Measurements from ENCODE around the gene CPSF4L. TPM values are rescaled to one million over a fixed set of nuclear protein-coding genes. Genes with fewer than 3 reads are reported as not detected.

Gene CPSF4L
- total and polyA plus RNA-seq, 2 experiments from 2014 or later = not detected

DNA sequence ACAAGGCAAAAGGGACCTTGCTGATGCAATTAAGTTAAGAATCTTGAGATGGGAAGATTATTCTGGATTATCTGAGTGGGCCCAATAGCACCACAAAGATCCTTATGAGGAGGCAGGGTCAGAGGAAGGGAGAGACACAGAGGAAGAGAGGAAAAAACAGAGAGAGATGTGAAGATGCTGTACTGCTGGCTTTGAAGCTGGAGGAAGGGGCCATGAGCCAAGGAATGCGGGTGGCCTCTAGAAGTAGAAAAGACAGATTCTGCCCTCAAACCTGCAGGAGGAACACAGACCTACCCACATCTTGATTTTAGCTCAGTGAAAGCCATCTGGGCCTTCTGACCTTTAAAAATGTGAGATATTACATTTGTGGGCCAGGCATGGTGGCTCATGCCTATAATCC is 8.1 kb upstream of the CPSF4L start:
- H3K9me3 ChIP-seq (ENCODE audit: low read depth) = no peaks in the 10 kb centered on the region
- H3K27me3 ChIP-seq = no peaks in the 10 kb centered on the region
- no peaks in the 10 kb centered on the region for H3K4me1 ChIP-seq (ENCODE audit: low read depth)
- TF ChIP-seq, protein P1, sequence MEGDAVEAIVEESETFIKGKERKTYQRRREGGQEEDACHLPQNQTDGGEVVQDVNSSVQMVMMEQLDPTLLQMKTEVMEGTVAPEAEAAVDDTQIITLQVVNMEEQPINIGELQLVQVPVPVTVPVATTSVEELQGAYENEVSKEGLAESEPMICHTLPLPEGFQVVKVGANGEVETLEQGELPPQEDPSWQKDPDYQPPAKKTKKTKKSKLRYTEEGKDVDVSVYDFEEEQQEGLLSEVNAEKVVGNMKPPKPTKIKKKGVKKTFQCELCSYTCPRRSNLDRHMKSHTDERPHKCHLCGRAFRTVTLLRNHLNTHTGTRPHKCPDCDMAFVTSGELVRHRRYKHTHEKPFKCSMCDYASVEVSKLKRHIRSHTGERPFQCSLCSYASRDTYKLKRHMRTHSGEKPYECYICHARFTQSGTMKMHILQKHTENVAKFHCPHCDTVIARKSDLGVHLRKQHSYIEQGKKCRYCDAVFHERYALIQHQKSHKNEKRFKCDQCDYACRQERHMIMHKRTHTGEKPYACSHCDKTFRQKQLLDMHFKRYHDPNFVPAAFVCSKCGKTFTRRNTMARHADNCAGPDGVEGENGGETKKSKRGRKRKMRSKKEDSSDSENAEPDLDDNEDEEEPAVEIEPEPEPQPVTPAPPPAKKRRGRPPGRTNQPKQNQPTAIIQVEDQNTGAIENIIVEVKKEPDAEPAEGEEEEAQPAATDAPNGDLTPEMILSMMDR (IDR thresholded peaks at IDR 0.05; ENCODE audit: low read depth, low read length) = no peak
- H3K27ac ChIP-seq = no peak overlapping the region
- H3K4me3 ChIP-seq = no peak overlapping the region
- H3K36me3 ChIP-seq = no peaks in the 10 kb centered on the region
- DNase-seq (ENCODE audit: low read depth in 1 of 2, low spot score in 1 of 2) = no peak

DNA sequence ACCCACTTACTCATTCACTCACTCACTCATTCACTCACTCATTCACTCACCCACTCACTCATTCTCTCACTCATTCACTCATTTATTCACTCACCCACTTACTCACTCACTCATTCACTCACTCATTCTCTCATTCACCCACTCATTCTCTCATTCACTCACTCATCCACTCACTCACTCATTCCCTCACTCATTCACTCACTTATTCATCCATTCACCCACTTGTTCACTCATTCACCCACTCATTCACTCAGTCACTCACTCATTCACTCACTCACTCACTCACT is 7.6 kb upstream of the CPSF4L start:
- DNase-seq (ENCODE audit: low read depth in 1 of 2, low spot score in 1 of 2) = no peak
- Histone ChIP-seq H3K36me3 (no peaks in the 10 kb centered on the region), H3K27me3 (no peaks in the 10 kb centered on the region), H3K27ac (no peak overlapping the region), H3K4me1 (ENCODE audit: low read depth) (no peaks in the 10 kb centered on the region), H3K9me3 (ENCODE audit: low read depth) (no peaks in the 10 kb centered on the region), H3K4me3 (no peak overlapping the region)
- TF ChIP-seq, protein P1 (IDR thresholded peaks at IDR 0.05; ENCODE audit: low read depth, low read length) = no peak

DNA sequence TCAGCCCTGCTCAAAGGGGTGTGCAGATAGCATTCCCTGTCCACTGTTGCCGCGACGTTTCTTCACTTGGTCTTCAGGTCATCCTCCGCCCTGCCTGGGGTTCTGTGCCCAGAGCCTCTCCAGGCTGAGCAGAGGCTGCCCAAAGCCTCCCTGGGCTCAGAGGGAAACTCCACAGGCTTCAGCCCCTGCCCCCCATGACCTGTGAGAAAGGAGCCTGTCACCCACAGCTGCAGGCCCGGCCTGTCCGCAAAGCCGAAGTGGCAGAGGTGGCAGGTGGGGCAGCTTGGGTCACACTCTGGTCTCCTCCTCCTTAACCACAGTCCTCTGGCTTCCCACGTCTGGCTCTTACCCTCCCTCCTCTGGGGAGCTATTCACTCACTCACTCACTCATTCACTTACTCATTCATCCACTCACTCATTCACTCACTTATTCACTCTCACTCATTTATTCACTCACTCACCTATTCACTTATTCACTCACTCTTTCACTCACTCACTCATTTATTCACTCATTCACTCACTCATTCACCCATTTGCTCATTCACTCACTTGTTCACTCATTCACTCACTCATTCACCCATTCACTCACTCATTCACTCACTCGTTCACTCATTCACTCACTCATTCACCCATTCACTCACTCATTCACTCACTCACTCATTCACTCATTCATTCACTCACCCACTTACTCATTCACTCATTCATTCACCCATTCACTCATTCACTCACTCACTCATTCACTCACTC is 7.1 kb upstream of the CPSF4L start:
- DNase-seq (ENCODE audit: low read depth in 1 of 2, low spot score in 1 of 2) = no peak
- no peaks in the 10 kb centered on the region for H3K27me3 ChIP-seq
- no peak overlapping the region for H3K27ac ChIP-seq
- TF ChIP-seq, protein P1 (IDR thresholded peaks at IDR 0.05; ENCODE audit: low read depth, low read length) = no peak
- no peak overlapping the region for H3K4me3 ChIP-seq
- no peaks in the 10 kb centered on the region for H3K9me3 ChIP-seq (ENCODE audit: low read depth)
- no peaks in the 10 kb centered on the region for H3K4me1 ChIP-seq (ENCODE audit: low read depth)
- no peaks in the 10 kb centered on the region for H3K36me3 ChIP-seq

DNA sequence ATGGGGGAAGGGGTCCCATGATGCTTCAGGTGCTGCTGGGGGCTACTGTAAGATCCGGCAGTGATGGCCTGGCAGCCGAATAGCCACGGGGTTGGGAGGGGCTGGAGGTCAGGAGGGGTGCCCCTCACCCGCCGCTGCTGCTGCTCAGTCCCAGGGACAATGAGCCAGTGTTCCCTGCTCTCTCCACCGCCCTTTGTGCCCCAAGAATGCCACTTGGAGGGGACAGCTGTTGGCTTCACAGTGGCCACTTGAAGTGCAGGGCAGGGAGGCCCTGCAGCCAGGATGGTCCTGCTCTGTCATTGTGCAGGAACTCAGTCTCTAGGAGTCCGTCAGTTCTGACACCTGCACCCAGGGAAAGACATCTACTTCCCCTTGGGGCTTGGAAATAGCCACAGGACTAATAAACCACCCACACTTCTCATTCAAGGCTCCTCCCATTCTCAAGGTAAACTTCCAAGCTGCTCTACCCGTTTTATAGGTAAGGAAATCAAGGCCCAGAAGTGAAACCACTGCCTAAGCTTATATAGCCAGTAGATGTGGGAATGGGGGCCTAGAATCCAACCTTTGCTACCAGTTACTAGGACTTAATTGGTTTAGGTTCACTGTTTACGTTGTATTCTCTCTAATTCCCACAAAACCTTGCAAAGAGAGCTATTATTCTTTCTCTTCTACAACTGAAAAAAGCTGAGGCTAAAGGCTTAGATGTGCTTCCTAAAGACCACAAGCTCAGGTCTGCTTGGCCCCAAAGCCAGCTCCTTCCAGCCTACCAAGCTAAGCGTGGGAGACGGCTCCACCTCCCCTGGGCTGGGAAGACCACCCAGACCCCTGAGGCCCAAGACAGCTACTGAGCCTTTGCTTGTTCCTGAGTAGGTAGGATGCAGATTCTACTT is 6.2 kb upstream of the CPSF4L start:
- Histone ChIP-seq H3K27me3 (no peaks in the 10 kb centered on the region), H3K9me3 (ENCODE audit: low read depth) (no peaks in the 10 kb centered on the region), H3K27ac (no peak overlapping the region), H3K4me1 (ENCODE audit: low read depth) (peaks cover 3% of the 10 kb centered on the region), H3K4me3 (no peak overlapping the region), H3K36me3 (no peaks in the 10 kb centered on the region)
- TF ChIP-seq, protein P1 (IDR thresholded peaks at IDR 0.05; ENCODE audit: low read depth, low read length) = no peak
- no peak for DNase-seq (ENCODE audit: low read depth in 1 of 2, low spot score in 1 of 2)

DNA sequence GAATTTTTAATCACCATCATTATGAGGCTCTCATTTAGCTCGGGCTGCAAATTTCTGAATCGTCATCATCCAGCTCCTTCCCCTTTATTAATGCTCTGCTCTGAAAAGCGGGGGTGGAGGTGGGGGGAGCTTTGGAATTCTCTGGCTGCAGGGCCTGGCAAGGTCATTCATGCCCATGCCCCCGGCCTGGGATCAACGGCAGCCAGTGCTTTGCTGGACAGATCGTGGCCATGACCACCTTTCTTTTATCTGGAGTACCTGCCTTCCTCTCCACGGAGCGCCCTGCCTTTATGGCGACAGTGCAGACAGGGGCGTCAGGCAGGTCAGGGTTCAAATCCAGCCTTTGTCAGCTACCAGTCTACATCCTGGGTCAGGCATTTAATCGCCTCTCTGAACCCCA is 5.1 kb upstream of the CPSF4L start:
- H3K4me3 ChIP-seq = no peak overlapping the region
- TF ChIP-seq, protein P1 (IDR thresholded peaks at IDR 0.05; ENCODE audit: low read depth, low read length) = no peak
- H3K27me3 ChIP-seq = no peaks in the 10 kb centered on the region
- no peaks in the 10 kb centered on the region for H3K9me3 ChIP-seq (ENCODE audit: low read depth)
- DNase-seq (ENCODE audit: low read depth in 1 of 2, low spot score in 1 of 2) = no peak
- H3K4me1 ChIP-seq (ENCODE audit: low read depth) = peaks cover 12% of the 10 kb centered on the region
- H3K36me3 ChIP-seq = no peaks in the 10 kb centered on the region
- no peak overlapping the region for H3K27ac ChIP-seq
